Stimulated activated CD8-positive, alpha-beta memory T cell treated with anti-CD3 and anti-CD28 coated beads, Interleukin-12 subunit alpha, Interleukin-12 subunit beta, amount 100 ng/mL, for 1 hour (primary cell): ENCODE data around the gene TBC1D22A.
"Not testable (repeated sequence)": the region's sequence is repeated elsewhere in the genome, so short reads cannot be mapped to it uniquely, and the experiment has no call there.

ENCODE experiments used
- DNase-seq: peaks from one replicate; pipeline ENCODE4 v3.0.0-alpha.2; 2020; ENCODE audit warnings: low read depth

TBC1D22A gene

DNA sequence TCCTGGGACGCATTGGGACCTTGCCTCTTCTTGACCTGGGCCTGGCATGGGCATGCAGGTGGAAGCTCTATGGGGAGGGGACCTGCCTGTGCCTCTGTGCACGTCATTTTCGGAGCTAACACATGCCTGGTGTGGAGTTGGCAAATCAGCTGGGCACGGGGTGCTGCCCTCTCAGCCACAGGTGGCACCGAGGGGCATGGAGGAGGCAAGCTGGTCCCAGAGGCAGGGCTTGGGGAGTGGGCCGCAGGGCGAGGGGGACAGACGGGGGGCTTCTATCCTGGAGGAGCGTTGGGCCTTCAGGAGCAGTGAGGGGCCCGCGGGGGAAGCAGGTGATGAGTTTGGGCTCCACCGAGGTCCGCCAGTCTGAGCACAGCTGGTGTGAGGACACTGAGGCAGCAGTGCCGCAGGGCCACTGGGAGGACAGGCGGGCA lies 362.0 kb downstream of the TBC1D22A start:
- no peak for DNase-seq

DNA sequence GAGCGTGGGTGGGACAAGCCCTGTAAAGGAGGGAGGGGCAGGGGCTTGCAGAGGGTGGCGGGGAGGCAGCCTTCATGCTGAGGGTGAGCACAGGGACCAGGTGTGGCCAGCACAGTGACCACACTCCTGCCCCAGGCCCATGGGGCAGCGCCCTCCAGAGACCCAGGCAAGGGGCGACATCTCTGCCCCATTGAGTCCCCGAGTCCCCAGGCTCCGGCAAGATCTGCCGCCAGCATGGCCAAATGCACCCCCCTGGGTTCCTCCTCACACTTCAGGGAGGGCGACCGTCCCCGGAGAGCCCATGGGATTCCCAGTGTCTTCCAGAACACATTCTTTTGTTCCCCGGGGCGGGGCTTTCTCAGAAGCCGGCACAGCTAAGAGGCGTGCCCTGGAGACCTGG lies 362.5 kb downstream of the TBC1D22A start:
- DNase-seq = no peak

DNA sequence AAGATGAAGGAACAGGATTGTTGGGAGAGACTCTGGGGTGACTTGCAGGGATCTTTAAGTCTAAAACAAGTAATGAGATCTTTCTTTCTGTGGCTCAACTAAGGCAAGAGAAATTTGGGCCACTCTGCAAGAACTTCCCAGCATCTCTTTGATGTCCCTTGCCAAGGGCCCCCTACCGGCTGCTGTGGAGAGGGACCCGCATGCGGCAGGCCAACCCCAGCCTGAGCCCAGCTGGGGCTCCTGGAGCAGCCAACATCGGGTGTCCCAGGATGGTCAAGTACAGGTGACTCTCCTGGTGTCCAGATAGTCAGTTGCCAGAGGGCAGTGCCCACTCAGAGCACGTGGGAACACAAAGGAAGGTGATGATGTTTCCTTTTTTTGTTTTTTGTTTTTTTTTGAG lies 363.2 kb downstream of the TBC1D22A start:
- DNase-seq = no peak

DNA sequence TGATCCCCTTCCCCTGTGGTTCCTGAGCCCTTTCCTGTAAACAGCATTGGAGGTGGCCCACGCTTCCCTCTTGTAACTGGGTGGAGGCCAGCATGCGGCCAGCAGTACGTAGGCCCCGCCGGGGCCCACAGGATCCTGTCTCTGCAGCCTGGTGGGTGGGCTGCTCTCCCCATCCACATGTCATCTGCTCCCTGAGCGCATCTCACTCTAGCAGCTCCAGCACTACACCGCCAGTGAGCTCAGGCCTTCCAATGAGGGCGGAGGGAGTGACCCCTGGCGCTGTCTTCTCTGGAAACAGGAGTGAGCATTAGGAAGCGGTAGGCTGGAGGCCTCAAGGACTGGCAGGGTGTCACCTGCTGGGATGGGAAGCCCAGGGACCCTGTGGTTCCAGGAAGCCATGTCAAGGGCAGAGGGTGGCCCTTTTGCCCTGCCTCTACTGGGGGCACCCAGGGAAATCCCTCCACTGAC lies 363.9 kb downstream of the TBC1D22A start:
- DNase-seq = no peak

DNA sequence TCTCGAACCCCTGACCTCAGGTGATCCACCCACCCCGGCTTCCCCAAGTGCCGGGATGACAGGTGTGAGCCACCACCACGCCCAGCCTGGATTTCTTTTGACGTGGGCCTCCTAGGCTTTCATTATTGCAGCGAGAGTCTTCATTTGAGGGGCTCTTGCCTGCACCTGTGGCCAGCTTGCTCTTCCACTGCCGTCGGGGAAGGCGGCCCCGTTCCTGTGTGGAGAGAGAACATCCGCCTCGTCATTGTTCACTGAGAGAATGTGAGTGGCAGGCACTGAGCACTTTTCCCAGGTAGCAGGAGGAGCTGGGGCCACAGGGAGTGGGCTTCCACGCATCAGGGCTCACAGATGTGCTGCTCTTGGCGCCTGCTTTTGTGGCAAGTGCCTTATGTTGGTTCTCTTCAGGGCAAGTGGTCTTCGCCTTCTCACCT lies 365.0 kb downstream of the TBC1D22A start:
- DNase-seq = no peak

DNA sequence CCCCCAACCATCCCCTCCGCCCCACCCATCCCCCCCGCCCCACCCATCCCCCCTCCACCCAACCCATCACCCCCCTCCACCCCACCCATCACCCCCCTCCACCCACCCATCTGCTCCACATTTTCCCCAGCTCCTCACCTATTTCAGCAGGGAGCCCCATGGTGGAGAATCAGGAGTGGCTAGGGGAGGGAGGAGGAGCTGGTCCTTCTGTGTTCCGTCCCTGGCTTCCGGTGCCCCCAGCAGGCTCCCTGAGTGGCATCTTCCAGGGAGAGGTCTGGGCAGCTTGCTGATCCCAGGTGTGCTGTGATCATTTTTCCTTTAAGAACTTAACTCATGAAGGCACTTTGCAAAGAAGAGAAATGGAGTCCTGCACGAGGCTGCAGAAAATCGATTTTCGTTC lies 365.8 kb downstream of the TBC1D22A start:
- DNase-seq = no peak

DNA sequence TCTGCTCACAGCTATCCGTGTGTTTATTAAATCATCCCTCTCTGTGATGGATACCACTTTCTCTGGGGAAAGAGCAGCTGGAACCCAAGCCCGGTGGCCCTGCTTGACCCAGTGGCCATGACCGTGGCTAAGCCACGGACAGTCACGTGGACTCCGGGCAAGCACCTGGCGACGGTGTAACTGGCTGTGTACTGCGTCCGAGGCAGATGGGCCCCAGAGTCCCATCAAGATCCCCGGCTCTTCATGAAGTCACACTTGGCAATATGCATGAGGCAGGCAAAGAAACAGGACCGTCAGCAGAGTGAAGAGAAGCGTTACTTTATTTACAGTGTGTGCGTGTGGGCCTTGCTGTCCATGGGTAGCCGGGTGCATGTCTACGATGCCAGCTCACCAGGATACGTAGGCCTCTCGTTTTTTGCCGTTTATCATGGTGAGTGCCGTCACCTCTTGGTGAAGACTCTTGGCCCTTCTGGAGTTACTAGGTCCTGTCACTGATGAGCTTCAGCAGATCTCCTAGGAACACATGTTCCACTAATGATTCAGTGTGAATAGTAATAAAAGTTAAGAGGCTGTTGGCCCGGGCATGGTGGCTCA lies 366.3 kb downstream of the TBC1D22A start:
- no peak for DNase-seq

DNA sequence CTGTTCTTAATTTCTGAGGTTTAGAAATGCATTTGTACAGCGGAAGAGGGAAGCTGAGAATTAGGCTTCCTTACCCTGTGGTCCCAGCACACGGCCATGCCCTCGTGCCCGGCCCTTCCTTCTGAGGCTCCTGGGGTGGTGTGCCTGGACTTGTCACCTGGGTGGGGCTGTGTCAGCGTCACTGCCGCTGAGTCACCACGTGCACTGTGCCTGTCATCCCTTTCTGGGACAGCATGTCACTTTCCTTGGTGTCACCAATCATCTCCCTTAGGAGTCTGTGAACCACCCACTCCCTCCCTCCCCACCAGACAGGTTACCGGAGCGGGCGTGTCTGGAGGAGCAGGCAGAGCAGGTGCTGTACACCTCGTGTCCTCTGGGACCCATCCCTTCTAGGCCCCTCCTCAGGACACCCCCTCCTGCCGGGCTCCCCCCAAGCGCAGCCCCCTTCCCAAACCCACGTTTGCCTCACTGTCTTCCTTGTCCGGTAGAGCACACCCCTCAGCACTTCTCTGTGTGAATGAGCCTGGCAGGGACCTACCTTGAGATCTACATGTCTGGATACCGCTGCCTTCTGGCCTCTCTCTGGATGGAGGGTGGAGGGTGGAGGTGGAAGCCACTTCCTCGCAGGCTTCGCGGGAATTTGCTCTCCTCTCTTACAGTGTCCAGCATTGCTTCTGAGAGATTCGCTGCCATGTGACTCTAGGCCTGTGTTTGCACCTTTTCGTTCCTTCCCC lies 367.6 kb downstream of the TBC1D22A start:
- DNase-seq = no peak

DNA sequence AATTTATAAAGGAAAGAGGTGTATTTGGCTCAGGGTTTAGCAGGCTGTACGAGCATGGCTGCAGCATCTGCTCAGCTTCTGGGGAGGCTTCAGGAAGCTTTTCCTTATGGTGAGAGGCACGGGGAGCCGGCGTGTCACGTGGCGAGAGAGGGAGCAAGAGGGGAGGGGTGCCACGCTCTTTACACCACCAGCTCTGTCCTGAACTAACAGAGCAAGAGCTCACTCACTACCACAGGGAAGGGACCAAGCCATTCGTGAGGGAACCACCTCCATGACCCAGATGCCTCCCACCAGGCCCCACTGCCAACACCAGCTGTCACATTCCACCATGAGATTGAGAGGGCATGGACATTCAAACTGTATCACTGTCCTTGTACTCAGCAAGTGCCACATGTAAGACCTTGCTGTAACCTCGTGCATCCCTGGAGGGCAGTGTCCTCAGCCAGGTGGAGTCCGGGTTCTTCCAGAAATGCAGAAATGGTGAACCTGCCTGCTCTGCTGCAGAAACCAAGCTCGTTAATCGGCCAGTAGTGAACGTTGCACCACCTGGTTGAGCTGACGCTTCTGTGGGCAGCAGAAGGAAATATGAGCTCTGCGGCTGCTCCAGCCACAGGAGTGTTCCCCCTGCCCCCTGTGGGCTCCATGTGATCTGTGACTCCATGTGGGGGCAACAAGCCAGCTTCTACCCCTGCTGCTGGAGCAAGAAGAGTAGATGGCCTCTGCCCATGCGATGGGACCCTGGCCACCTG lies 368.6 kb downstream of the TBC1D22A start:
- DNase-seq = no peak

DNA sequence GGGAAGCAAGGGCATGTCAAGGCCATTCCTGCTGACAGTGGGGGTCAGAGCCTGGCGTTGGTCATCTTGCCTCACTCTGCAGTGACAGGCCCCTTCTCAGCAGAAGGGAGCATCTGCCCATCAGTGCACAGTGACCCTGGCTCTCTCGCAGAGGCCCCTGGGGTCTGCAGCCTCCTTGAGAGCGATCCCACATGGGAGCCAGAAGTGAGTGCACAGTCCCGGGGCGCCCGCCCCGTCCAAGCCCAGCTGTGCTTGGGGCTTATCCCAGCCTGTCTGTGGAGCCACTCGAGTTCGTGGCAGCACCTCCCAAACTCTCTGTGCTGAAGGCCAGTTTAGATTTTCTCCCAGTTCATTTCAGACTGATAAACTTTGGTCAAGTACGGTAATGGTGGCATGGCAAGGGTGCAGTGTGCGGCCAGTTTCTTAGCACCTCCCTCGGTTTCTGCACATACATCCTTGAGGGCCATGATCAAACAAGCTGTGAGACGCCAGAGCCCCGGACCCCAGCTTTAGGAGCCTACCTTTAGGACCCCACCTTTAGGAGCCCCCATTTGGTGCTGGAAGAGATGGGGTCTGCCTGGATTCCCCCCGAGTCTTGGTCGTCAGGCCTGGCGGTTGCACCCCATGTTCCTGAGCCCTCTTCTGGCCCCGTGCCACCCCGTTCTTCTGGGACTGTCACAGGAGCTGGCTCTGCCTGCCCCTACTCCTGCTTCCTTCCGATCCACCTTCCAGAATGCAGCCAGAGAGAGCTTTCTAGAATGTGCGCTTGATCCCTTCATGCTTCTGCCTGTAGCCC lies 369.4 kb downstream of the TBC1D22A start:
- no peak for DNase-seq

DNA sequence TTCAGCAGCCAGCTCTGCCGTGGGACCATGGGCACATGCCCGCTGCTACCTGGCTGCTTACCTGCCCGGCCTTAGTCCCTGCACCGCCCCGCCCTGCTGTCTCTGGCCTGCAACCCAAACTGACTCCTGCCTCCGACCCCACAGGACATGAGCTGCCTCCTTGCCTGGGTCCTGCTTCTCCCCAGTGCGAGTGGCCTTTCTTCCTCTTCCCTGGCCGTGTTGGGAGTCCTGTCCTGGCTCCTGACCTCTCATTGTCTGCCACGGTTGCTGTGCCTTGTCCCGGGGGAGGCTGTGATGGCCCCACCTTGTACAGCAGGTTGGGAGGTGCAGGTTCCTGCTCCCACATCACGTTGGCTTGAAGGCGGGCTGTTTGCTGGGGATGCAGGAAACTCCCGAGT lies 370.0 kb downstream of the TBC1D22A start:
- DNase-seq = no peak

DNA sequence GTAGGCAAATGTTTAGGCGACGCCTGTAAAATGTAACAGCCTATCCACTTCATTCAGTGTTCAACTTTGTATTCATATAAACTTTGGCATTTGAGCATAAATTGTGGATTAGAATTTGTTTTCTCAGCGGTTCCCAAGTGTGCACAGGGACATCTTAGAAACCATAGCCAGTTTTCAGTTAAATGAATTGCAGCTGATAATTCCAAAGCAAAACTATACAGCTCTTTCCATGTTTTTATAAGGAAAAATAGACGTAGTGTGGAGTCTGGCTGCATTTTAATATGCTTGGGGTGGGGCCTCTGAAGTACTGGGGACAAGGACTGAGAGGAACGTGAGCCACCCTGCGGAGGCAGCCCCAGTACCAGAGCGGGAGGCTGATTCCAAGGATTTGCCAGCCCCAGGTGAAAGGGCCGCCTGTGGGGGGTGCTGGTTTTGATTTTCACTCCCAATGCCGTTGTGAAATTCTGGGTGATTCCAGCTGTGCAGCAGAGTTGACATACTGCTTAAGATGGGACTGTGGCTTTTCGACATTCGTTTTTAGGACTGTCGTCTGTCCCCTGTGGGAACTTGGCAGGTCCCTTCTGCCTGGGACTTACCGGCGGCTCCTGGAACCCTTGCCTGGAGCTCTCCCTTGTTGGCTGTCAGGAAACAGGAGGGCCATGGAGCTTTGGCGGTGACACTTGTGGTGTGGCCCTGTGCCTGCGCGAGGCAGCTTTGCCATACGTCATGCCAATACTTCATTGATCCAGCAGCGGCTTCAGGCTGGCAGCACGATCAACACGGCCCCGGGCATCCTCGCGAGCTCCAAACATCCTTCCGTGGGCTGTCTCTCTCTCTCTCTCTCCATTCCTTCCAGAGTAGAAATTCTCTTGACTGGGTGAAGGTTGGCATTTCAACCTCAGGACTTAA lies 370.9 kb downstream of the TBC1D22A start:
- no peak for DNase-seq

DNA sequence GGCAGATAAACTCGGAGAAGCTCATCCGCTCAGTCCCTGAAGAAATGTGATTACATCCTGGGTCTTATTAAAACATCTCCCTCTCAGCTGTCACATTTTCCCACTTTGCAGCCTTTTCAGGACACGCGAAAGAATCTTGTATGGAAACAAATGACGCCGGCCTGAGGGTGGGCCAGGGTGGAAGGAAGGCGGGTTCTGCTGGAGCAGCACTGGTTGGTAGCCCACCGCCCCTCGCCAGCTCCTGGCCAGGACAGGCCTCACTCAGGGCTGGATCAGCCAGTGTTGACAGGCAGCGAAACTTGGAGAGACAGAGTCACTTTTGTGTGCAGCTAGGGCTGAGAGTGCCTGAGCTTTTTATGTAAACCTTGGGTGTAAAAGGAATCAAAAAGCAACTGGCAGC lies 371.8 kb downstream of the TBC1D22A start:
- DNase-seq = no peak

DNA sequence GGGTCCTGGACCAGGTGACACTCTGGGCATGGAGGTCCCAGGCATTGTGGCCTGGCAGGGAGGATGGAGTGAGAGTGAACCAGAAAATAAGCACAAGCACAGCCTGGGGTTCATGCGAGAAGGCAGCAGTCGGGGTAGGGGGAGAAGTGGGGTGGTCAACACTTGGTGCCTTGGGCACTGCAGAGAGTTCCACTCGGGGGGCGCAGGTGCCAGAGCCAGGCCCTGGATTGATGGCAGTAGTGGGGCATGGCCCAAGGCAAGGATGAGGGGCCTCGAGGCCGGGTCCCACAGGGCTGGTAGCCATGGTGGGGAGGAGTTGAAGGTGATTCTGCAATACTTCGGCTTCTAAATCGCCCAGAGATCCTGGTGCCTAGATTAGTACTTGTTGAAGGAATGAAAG lies 372.9 kb downstream of the TBC1D22A start:
- DNase-seq = no peak

DNA sequence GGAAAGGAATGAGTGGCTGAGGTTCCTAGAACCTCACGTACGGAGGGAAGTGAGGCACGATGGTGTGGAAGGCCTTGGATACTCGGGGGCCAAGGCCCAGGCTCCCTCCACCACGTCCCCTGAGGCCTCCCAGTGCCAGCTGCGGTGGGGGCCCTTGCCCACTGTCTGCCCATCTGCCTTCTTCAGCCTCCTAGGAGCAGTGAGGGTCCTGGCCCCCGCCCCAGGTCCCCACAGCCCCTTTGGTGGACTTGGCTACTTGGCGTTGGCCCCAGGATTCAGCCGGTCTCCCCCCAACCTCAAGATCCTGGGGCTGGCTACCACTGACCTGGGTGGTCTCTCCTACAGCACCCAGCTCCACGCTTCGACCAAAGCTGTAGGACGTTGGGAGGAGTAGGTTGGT lies 373.6 kb downstream of the TBC1D22A start:
- no peak for DNase-seq

DNA sequence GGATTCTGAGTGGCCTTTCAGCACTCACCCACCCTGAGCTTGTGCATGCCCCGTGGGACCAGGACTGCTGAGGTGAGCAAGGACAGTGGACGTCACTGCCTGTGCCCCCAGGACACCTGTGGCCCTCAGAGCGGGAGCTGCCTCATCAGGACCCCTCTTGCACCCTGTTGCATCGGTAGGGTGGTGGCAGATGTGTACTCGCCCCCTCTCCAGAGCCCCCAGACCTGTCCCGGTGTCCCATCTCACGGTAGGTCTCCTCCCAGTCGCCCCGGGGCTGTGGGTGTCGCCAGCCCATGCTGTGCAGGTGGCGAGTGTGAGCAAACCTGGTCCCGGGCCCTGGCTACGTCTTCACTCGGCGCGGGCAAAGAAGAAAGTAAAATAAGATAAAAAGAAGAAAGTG lies 374.2 kb downstream of the TBC1D22A start:
- DNase-seq = no peak

DNA sequence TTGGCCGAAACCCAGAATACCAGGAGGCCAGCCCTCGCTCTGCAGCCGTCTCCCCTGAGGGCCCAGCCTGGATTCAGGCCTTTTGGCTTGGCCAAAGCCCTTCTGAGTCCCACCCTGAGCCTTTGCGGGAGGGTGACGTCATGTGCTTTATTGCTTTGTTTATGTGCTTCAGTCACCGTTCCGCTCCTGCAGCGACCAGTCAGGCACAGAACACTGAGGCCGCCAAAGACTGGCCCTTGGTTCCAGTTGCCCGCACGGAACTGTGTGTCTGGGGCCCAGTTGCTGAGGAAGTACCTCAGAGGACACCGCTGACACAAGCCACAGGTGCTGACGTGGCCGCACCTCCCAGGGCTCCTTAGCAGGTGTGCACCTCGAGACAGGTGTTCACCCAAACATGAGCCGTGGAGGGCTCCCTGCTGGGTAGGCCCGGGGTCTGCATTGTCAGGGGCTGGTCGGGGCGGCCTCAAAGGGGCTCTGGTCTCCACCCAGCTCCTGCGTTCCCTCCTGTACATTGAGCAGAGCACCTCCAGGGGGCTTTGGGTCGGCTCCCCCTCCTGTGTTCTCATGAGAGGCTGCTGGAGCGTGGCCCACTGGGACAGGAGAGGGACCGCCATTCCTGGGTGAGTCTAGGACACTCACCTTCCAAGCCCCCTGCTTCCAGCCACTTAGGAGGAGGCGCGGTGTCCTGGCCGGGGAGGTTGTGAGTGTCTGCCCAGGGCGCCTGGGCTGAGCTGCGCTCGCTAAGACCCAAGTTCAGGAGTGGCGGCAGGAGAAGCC lies 376.8 kb downstream of the TBC1D22A start:
- DNase-seq = no peak

DNA sequence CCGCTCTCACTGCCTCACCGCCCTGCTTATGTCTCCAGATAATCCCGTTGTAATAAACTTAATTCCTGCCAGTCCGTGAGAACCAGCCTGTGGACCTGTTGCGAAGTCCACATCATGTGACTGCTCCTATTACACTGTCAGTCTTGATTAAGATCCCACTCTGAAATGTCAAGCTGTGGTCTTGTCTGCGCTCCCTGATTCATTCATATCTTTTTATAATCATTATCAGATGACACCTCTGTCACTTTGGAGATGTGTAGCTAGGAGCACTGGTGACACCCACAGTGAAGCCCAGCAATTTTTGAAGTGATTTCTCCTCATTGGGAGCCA lies 377.3 kb downstream of the TBC1D22A start:
- no peak for DNase-seq

DNA sequence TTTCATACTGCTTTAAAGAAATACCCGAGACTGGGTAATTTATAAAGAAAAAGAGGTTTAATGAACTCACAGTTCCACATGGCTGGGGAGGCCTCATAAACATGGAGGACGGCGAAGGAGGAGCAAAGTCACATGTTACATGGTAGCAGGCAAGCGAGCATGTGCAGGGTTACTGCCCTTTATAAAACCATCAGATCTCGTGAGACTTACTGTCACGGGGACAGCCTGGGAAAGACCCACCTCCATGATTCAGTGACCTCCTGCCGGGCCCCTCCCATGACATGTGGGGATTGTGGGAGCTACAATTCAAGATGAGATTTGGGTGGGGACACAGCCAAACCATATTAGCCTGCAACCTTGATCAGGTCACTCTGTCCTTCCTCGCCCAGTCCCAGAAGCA lies 378.5 kb downstream of the TBC1D22A start:
- not testable (repeated sequence) for DNase-seq

DNA sequence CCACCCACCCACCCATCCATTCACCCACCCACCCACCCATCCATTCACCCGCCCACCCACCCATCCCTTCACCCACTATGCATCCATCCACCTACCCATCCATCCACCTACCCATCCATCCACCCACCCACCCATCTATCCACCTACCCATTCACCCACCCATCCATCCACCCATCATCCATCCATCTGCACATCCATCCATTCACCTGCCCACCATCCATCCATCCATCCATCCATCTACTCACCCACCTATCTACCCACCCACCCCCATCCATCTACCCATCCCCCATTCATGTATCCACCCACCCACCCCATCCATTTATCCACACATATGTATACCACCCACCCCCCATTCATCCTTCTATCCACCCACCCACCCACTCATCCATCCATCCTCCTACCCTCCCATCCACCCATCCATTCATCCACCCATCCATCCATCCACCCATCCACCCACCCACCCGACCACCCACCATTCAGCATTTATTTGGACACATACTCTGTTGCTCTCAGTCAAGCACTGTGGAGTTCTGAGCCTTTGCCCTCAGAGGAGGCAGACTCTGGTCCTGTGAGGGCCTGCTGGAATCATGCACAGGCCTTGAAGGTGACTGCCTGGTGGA lies 380.1 kb downstream of the TBC1D22A start:
- DNase-seq = no peak
